Measurements from ENCODE around the gene EIF1B. TPM values are rescaled to one million over a fixed set of nuclear protein-coding genes. Genes with fewer than 3 reads are reported as not detected.

The EIF1B gene
- total RNA-seq, 1 experiment from 2014 or later, result 17.3 TPM

GRCh38 chr3:40355410-40355809 is 45.9 kb downstream of the EIF1B start:
- no peak for DNase-seq
- no peaks in the 10 kb centered on the region for H3K27me3 ChIP-seq (ENCODE audit: control insufficient read depth, insufficient read depth, low read length)
- no peaks in the 10 kb centered on the region for H3K36me3 ChIP-seq (replicated peaks; ENCODE audit: control insufficient read depth, insufficient read depth, low read length)
- no peak overlapping the region for H3K4me3 ChIP-seq (ENCODE audit: insufficient read depth, low read depth, low read length)

GRCh38 chr3:40358454-40358853 is 48.9 kb downstream of the EIF1B start:
- no peak for DNase-seq
- Histone ChIP-seq H3K4me3 (ENCODE audit: insufficient read depth, low read depth, low read length) (no peak overlapping the region), H3K27me3 (ENCODE audit: control insufficient read depth, insufficient read depth, low read length) (no peaks in the 10 kb centered on the region), H3K36me3 (replicated peaks; ENCODE audit: control insufficient read depth, insufficient read depth, low read length) (no peaks in the 10 kb centered on the region)

Other genes with a start within 250 kb of the EIF1B start
- 0.30 TPM in 1 of 2 replicates, not detected in the other for gene ENTPD3, start 77.5 kb downstream of the EIF1B start, total RNA-seq (2014; rRNA removed; shearing (Covaris generic))
- 348 and 451 TPM in 2 replicates for gene RPL14, start 147.6 kb downstream of the EIF1B start, total RNA-seq (2014; rRNA removed; shearing (Covaris generic))
- gene ZNF619, start 167.4 kb downstream of the EIF1B start, total RNA-seq (2014; rRNA removed; shearing (Covaris generic)), result 2.2 and 5.3 TPM in 2 replicates
- gene ZNF620, start 196.3 kb downstream of the EIF1B start, total RNA-seq (2014; rRNA removed; shearing (Covaris generic)), result 5.6 and 8.8 TPM in 2 replicates
- gene ZNF621, start 215.3 kb downstream of the EIF1B start, total RNA-seq (2014; rRNA removed; shearing (Covaris generic)), result 6.4 and 9.4 TPM in 2 replicates

Measured in H7 (cell line).